Measurements from ENCODE around the gene NCKAP5.

The NCKAP5 gene

GRCh38 chr2:133342286-133343017 is 225.8 kb downstream of the NCKAP5 start:
- no peak for DNase-seq (ENCODE audit: low read depth in 4 of 4, low spot score in 1 of 4)

GRCh38 chr2:133341575-133341974 is 226.7 kb downstream of the NCKAP5 start:
- no peak for DNase-seq (ENCODE audit: low read depth in 4 of 4, low spot score in 1 of 4)

DNA sequence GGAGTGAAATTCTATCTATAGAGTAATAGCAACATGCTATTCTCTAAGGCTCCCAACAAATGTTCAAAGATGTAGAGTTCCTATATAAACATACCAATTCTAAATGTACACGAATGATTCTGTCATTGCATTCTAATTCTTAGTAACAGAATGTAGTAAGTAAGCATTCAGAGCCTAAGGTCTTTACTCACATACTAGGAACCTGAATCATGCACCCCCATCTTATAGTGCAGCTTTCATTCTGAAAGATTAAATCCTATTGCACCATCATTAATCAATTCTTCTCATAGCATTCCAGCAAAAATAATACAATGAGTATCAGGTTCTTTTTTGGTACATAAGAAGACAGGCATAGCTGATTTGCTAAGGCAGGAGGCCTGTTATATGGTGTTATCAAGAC is 230.0 kb downstream of the NCKAP5 start:
- DNase-seq (ENCODE audit: low read depth in 4 of 4, low spot score in 1 of 4): no peak

DNA sequence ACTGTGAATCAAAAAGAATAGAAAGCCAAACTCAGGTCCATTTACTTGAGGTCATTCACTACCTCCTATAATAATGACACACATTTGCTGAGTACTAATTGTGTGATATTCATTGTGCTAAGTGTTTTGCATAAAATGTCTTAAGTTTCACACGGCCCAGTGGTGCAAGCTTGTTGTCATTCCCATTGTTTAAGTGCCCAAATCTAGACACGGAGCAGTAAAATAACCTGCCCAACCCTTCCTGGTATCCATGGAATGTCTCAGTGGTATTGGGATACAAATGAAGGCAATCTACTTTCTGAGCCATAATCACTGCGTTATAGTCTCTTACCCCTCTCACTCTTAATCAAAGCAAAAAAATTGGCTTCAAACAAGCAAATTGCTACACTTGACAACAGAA is 233.3 kb downstream of the NCKAP5 start:
- no peak for DNase-seq (ENCODE audit: low read depth in 4 of 4, low spot score in 1 of 4)

- DNase-seq (ENCODE audit: low read depth in 4 of 4, low spot score in 1 of 4): no peak
Measured at GRCh38 chr2:133333181-133333580, 235.1 kb downstream of the NCKAP5 start.

GRCh38 chr2:133331436-133331835 is 236.8 kb downstream of the NCKAP5 start:
- DNase-seq (ENCODE audit: low read depth in 4 of 4, low spot score in 1 of 4): no peak

DNA sequence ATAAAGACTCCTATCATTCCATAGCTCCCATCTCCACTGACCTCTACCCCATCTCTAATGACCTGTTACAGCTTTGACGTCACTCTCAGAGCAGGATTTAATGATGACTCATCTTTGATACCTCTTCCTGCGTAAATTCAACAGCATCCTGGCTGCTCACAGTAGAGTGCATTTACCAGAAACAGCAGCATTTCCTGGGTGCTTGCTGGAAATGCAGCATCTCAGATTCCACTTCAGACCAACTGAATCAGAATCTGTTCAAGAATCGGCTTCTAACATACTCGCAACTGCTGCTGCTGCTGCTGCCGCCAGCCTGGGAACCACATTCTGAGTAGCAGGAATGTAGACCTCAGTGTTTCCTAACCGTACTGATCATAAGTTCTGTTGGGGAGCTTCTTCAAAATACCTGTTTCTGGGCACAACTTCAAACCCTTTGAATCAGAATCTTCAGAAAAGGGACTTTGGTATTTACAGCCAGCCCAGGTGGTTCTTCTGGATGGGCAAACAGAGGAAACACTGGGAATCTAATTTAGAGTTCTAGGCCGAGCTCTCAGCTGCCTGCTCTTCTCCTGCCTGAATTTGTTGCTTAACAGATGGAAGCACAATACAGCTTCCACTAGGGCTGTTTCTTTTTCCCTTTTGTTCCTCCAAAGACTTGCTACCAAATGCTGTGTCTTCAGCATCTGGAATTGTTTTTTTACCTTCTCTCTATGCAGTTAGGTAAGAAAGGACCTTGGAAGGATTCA is 241.4 kb downstream of the NCKAP5 start:
- DNase-seq (ENCODE audit: low read depth in 4 of 4, low spot score in 1 of 4): no peak

DNA sequence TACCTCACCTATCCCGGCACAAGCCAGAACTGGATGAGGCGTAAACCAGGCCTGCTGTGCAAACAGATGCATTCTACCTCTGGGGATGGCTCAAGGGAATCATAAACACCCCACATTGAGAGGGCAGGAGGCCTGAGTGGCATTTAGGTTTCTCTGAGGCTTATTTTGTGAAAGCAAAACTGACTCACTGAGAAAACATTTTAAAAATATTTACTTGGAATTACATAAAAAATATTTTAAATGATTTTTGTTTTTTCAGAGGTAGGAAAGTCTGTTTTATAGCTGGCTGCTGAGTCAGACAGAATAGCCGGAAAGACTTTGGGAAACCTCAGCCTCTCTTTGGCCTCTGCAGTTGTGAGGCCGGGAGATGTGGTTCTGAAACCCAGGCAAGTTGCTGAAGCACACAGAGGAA is 244.1 kb downstream of the NCKAP5 start:
- no peak for DNase-seq (ENCODE audit: low read depth in 4 of 4, low spot score in 1 of 4)

- DNase-seq (ENCODE audit: low read depth in 4 of 4, low spot score in 1 of 4): no peak
Measured at GRCh38 chr2:133322909-133323308, 245.4 kb downstream of the NCKAP5 start.

GRCh38 chr2:133317178-133317577 is 251.1 kb downstream of the NCKAP5 start:
- DNase-seq (ENCODE audit: low read depth in 4 of 4, low spot score in 1 of 4): no peak

GRCh38 chr2:133316557-133316956 is 251.7 kb downstream of the NCKAP5 start:
- DNase-seq (ENCODE audit: low read depth in 4 of 4, low spot score in 1 of 4): no peak

DNA sequence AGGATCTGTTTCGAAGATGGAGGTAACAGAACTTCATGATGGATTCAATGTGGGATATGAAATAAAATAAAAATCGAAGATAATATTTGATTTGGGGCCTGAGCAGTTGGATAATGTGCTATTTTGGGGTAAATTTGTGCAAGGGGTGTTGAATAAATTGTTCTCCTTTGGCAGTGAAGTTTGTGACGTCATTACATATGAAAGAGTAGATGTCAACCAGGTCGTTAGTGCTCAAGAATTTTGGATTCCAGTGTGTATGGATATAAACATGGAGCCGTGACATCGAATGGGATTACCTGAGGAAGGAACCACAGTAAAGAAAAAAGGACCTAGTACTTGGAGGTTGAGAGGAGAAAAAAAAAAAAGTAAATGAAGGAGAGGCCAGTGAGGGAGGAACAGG is 253.0 kb downstream of the NCKAP5 start:
- DNase-seq (ENCODE audit: low read depth in 4 of 4, low spot score in 1 of 4): no peak

DNA sequence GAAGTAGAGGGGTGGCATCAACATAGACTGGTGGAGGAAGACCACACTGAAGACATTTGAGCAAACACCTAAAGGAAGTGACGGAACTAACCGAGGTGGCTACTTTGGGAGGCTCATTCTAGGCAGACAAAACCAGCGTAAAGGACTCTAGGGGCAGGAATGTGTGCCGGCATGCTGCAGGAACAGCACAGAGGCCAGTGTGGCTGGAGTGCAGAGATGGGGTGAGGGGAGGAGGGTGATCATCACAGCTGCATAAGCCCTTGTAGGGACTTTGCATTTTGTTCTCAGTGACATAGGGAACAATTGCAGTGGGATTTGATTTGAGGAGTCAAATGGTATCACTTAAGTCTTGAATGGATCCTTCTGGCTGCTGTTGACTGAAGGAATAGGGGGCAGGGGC is 253.5 kb downstream of the NCKAP5 start:
- DNase-seq (ENCODE audit: low read depth in 4 of 4, low spot score in 1 of 4): no peak

DNA sequence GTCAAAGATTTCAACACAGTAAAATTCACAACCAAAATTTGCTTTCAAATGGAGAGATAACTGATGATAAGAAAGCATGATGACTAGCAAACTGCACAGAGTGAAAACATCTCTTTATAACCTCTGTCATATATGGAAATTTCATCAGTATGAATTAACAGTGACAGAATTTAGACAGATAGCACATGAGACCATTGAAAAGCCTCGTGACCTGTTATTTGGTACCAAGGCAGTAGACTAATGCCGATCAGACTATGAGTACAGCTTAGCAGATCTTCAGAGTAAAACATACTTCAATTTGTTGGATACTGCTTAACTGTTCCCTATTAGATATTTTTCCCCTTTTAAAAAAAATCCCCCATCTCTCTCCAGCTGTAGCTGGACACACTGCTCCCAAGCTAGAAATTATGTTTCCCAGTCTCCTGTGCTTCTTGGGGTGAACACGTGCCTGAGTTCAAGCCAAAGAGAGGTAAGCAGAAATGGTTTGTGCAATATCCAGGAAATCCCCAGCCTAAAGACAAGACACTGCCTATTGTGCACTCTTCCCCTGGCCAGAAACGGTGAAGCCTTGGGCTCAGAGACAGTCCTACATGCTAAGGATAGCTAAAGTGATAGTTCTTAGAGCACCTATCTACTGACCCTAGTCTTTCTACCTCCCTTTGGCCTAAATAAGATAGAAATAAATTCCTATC is 256.1 kb downstream of the NCKAP5 start:
- no peak for DNase-seq (ENCODE audit: low read depth in 4 of 4, low spot score in 1 of 4)

DNA sequence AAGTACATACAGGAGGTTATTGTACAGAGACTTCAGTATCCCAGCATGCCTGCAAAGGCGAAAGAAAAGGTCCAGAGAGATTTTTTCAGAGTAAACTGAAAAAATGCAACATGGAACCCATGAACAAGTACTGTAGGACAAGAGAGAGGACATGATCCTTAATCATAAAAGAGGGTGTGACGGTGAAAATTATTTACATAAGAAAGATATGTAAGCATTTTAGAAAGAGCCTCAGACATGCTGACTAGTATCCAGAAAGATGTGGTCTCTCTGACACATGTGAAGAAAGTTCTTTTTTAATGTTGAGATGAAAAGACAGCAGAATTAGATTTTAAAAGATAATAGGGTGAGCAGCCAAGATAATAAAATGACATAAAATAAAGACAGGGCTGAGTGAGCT is 262.0 kb downstream of the NCKAP5 start:
- DNase-seq (ENCODE audit: low read depth in 4 of 4, low spot score in 1 of 4): no peak

- DNase-seq (ENCODE audit: low read depth in 4 of 4, low spot score in 1 of 4): no peak
Measured at GRCh38 chr2:133304344-133304743, 263.9 kb downstream of the NCKAP5 start.

DNA sequence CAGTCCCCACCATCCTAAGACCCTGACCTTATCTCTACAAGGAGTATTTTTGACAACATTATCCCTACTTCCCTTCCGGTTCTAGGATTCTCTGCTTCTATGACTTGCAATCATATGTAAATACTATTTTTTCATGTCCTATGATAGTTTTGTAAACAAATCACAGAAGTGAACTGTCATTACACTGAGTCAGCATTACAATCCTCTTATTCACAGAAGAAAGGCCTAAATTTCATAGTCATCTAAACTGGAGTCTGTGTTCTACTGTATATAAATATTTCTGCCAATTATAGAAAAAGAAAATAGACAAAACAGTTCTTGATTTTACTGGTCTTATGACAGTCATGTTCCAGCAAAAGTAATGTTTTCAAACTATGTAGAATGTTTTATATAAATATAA is 265.1 kb downstream of the NCKAP5 start:
- DNase-seq (ENCODE audit: low read depth in 4 of 4, low spot score in 1 of 4): no peak

GRCh38 chr2:133296401-133296800 is 271.9 kb downstream of the NCKAP5 start:
- no peak for DNase-seq (ENCODE audit: low read depth in 4 of 4, low spot score in 1 of 4)

DNA sequence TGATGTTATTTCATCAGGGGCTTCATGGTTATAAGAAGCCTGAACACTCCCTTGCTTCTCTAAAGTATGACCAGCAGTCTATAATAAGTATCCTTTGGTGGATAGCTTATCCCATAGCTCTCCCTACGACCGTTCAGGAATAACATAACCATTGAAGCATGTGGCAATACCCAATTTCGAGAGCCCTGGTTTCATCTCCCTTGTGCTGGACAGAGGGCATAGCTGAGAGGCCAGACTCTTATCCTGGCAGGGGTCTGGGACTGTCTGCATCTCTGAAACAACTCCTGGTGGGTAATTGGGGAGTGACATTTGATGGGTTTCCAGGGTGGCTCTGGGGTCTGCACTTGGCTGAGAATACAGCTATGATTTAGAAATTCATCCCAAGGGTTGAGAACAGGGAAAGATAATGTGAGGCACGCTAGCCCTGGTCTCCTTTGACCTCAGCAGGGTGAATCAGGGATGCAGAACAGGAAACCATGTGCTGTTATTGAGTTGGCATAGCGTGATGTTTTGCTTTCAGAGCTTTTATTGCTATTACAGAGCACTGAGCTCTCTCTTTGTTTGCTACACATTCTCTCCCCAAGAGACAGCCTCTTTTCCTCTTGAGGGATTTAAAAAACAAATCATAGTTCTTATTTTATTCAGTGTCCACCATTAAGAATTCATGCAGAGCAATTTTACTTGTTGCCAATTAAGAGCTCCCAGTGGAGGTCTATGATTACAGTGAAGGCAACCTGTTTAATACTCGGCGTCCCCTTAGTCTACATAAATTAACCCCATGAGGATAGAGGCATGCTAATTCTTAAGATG is 274.5 kb downstream of the NCKAP5 start:
- DNase-seq (ENCODE audit: low read depth in 4 of 4, low spot score in 1 of 4): no peak

GRCh38 chr2:133292259-133292658 is 276.0 kb downstream of the NCKAP5 start:
- no peak for DNase-seq (ENCODE audit: low read depth in 4 of 4, low spot score in 1 of 4)

DNA sequence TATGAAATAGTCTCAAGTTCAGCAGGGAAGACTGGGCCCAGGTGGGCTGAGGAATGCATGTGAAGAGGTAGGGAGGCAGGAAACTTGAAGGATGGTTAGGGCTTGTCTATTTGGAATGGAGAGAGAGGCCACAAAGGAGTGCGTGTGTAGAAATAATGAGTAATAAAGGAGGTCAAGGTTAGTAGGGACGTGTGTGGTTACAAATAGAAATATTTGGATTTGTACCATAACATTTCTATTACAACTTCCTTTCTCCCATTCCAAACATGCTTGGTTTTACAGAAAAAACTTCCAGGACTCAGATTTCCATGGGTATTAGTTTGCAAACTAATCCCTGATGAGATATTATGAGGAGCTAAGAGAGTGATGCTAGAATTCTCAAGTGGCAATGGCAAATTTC is 280.6 kb downstream of the NCKAP5 start:
- no peak for DNase-seq (ENCODE audit: low read depth in 4 of 4, low spot score in 1 of 4)
